A549 (cell line): ENCODE measurements around the gene APOL3.
"Not testable (repeated sequence)": the region's sequence is repeated elsewhere in the genome, so short reads cannot be mapped to it uniquely, and the experiment has no call there.

Experiments used
- CHD2 ChIP-seq: fragments of 150-350 bp; IDR thresholded peaks from 2 replicates; pipeline ENCODE4 v1.6.1; 2014; ENCODE audit warnings: low read length; ENCODE audit not compliant: partially characterized antibody
- CTCF ChIP-seq: fragments of >200 bp; sonication (Bioruptor Twin); formaldehyde crosslinking; IDR thresholded peaks from 3 replicates; pipeline ENCODE4 v1.5.1; 2016
- EP300 ChIP-seq, 2 experiments: fragments of >200 bp; sonication (Bioruptor Twin); formaldehyde crosslinking; IDR thresholded peaks; 2 replicates in 1 of 2; 3 replicates in 1 of 2; pipeline ENCODE4 v1.6.1; 2016 to 2017
- POLR2A ChIP-seq: IDR thresholded peaks from 2 replicates; pipeline ENCODE4 v1.6.1; 2012; ENCODE audit warnings: mild to moderate bottlenecking, low read length
- TF ChIP-seq, protein P1 (sequence below): IDR thresholded peaks from 2 replicates; pipeline ENCODE4 v1.6.1; 2012

DNA sequence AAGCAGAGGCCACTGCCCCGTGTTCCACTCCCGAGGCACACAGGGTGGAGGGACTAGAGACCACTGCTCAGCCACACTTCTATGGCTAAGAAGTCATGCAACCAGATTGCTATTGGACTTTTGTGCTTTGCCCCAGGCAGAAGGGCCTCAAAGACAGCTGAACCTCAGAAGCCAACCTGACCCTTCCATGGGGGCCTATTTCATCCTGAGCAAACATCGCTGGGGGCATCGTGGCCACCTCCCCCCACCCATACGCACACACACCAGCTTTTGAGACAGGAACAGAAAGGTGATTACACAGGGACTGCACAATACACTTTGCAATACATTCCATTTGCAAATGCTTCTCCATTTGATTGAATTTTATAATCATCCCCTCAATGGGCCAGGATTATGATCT is 45.0 kb upstream of the APOL3 start:
- not testable (repeated sequence) for TF ChIP-seq EP300 (IDR thresholded peaks at IDR 0.05); CHD2; POLR2A; CTCF
- TF ChIP-seq, protein P1, sequence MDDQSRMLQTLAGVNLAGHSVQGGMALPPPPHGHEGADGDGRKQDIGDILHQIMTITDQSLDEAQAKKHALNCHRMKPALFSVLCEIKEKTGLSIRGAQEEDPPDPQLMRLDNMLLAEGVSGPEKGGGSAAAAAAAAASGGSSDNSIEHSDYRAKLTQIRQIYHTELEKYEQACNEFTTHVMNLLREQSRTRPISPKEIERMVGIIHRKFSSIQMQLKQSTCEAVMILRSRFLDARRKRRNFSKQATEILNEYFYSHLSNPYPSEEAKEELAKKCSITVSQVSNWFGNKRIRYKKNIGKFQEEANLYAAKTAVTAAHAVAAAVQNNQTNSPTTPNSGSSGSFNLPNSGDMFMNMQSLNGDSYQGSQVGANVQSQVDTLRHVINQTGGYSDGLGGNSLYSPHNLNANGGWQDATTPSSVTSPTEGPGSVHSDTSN: not testable (repeated sequence)
